HepG2 (cell line): Measurements from ENCODE around the gene NAMPT. TPM values are rescaled to one million over a fixed set of nuclear protein-coding genes. Genes with fewer than 3 reads are reported as not detected.

Experiments used
- ATAC-seq: fragments of 200-7000 bp; cut with Tn5 transposase; 3 replicates; pipeline ENCODE4 v1.9.1; 2020; ENCODE audit warnings: mild to moderate bottlenecking, moderate library complexity
- BruUV-seq: library from RNA; stranded (reverse); fragments of 400-500 nt; replicated peaks from 2 replicates; lab custom pipeline; 2021; lab: Mats Ljungman, UMichigan
- CTCF ChIA-PET: fragments of 300-600 bp; formaldehyde crosslinking; extraction: SDS; loops from one replicate; lab custom pipeline; 2021; ENCODE audit warnings: low total read pairs, inconsistent platforms, low intra/inter-chr PET ratio; lab: Yijun Ruan, JAX
- POLR2A ChIA-PET: fragments of 350-600 bp; sonication (Branson Sonifier 250); formaldehyde crosslinking; loops from one replicate; lab custom pipeline; 2020; ENCODE audit warnings: antibody characterized with exemption, inconsistent platforms; lab: Yijun Ruan, JAX
- DNase-seq: peaks from one replicate; pipeline ENCODE4 v3.0.0-alpha.2; 2015; ENCODE audit warnings: low spot score
- FAIRE-seq: peaks from 3 replicates; lab custom pipeline; 2011; peaks lifted over from hg19 to GRCh38; lab: Jason Lieb, UNC
- H2AFZ ChIP-seq: one replicate; pipeline ENCODE4 v1.6.1; 2011; ENCODE audit warnings: low read length, inconsistent platforms
- H3K27ac ChIP-seq: fragments of 300-600 bp; 3 replicates; pipeline ENCODE4 v1.8.0; 2011; ENCODE audit warnings: mixed run types, mild to moderate bottlenecking, mixed read lengths, low read length, inconsistent platforms; ENCODE audit not compliant: insufficient read depth; ENCODE audit errors: extremely low read length
- H3K27me3 ChIP-seq, 2 experiments: fragments of 200-600 bp in 1 of 2; 2 replicates in 1 of 2; 3 replicates in 1 of 2; pipeline versions ENCODE4 v1.6.0 to v1.8.0; 2011; ENCODE audit warnings: low read length in 2 of 2, mild to moderate bottlenecking in 2 of 2, moderate library complexity in 2 of 2, inconsistent platforms in 1 of 2; ENCODE audit not compliant: insufficient read depth in 2 of 2, control insufficient read depth in 1 of 2
- H3K36me3 ChIP-seq, 2 experiments: fragments of 200-600 bp in 1 of 2; replicated peaks in 1 of 2; 2 replicates in 1 of 2; 3 replicates in 1 of 2; pipeline versions ENCODE4 v1.5.1 to v1.8.0; 2011; ENCODE audit warnings: low read length in 2 of 2, inconsistent platforms in 1 of 2; ENCODE audit not compliant: insufficient read depth in 2 of 2, control insufficient read depth in 1 of 2
- H3K4me1 ChIP-seq: 2 replicates; pipeline ENCODE4 v1.5.1; 2012; ENCODE audit warnings: low read length, inconsistent platforms; ENCODE audit not compliant: insufficient read depth
- H3K4me2 ChIP-seq: 2 replicates; pipeline ENCODE4 v1.6.0; 2011; ENCODE audit warnings: low read depth, low read length, inconsistent platforms
- H3K4me3 ChIP-seq, 3 experiments: fragments of 200-600 bp in 1 of 3; sonication (generic), shearing (Covaris generic) in 1 of 3; replicated peaks in 1 of 3; 2 replicates each; pipeline ENCODE4 v1.5.1; 2011 to 2016; ENCODE audit warnings: low read length in 3 of 3, inconsistent platforms in 2 of 3, low read depth in 2 of 3, mild to moderate bottlenecking in 2 of 3, control low read depth in 1 of 3, mixed read lengths in 1 of 3; ENCODE audit not compliant: insufficient read depth in 1 of 3
- H3K79me2 ChIP-seq: one replicate; pipeline ENCODE4 v1.6.1; 2011; ENCODE audit warnings: low read length, inconsistent platforms; ENCODE audit not compliant: insufficient read depth
- H3K9ac ChIP-seq: 2 replicates; pipeline ENCODE4 v1.6.0; 2011; ENCODE audit warnings: mild to moderate bottlenecking, low read depth, low read length, inconsistent platforms; ENCODE audit not compliant: insufficient read depth
- H3K9me3 ChIP-seq: 2 replicates; pipeline ENCODE4 v1.5.1; 2012; ENCODE audit warnings: mild to moderate bottlenecking, low read length
- H4K20me1 ChIP-seq: 2 replicates; pipeline ENCODE4 v1.6.0; 2011; ENCODE audit warnings: inconsistent platforms, mild to moderate bottlenecking, low read length, moderate library complexity; ENCODE audit not compliant: insufficient read depth
- AGO1 ChIP-seq: fragments of 200-400 bp; formaldehyde crosslinking; IDR thresholded peaks from 2 replicates; pipeline ENCODE4 v1.6.1; 2017; ENCODE audit warnings: mild to moderate bottlenecking, low read depth, low read length, moderate library complexity; ENCODE audit not compliant: poor library complexity, severe bottlenecking
- AHR ChIP-seq: IDR thresholded peaks from 2 replicates; pipeline ENCODE4 v1.6.1; 2018; ENCODE audit warnings: missing genetic modification reagents, missing compliant biosample characterization
- BHLHE40 ChIP-seq: IDR thresholded peaks from 2 replicates; pipeline ENCODE4 v1.6.1; 2011; ENCODE audit warnings: low read length, improper control_type of control experiment
- CENPT ChIP-seq: sonication (generic); formaldehyde crosslinking; IDR thresholded peaks from 2 replicates; pipeline ENCODE4 v1.8.0; 2022; ENCODE audit warnings: low read depth, mild to moderate bottlenecking, moderate library complexity, missing genetic modification reagents
- CHCHD3 ChIP-seq: sonication (generic); formaldehyde crosslinking; IDR thresholded peaks from 2 replicates; pipeline ENCODE4 v1.8.0; 2022; ENCODE audit warnings: mild to moderate bottlenecking, missing genetic modification reagents, moderate library complexity
- DRAP1 ChIP-seq: IDR thresholded peaks from 2 replicates; pipeline ENCODE4 v1.6.1; 2016; ENCODE audit warnings: missing genetic modification reagents, missing compliant biosample characterization
- ERF ChIP-seq: IDR thresholded peaks from 2 replicates; pipeline ENCODE4 v1.6.1; 2018; ENCODE audit warnings: missing biosample characterization, missing genetic modification reagents
- GFI1 ChIP-seq: sonication (generic); formaldehyde crosslinking; IDR thresholded peaks from 2 replicates; pipeline ENCODE4 v1.5.0; 2020; ENCODE audit warnings: missing genetic modification reagents, mild to moderate bottlenecking, borderline replicate concordance
- GRHL1 ChIP-seq: sonication (generic); formaldehyde crosslinking; conservative IDR thresholded peaks from 2 replicates; pipeline ENCODE4 v1.8.0; 2022; ENCODE audit warnings: missing genetic modification reagents
- ISX ChIP-seq: sonication (generic); formaldehyde crosslinking; conservative IDR thresholded peaks from 2 replicates; pipeline ENCODE4 v1.5.0; 2020; ENCODE audit warnings: missing genetic modification reagents
- KDM6A ChIP-seq: IDR thresholded peaks from 2 replicates; pipeline ENCODE4 v1.6.1; 2016; ENCODE audit warnings: low read depth
- MEIS1 ChIP-seq: sonication (generic); formaldehyde crosslinking; IDR thresholded peaks from 2 replicates; pipeline ENCODE4 v1.9.0; 2021; ENCODE audit warnings: mild to moderate bottlenecking, missing genetic modification reagents, moderate library complexity, borderline replicate concordance
- NONO ChIP-seq, 2 experiments: fragments of 450-650 bp in 1 of 2; sonication (generic) in 1 of 2; formaldehyde crosslinking in 1 of 2; IDR thresholded peaks in 1 of 2; conservative IDR thresholded peaks in 1 of 2; 2 replicates each; pipeline versions ENCODE4 v1.6.1 to v1.8.0; 2017 to 2022; ENCODE audit warnings: mild to moderate bottlenecking in 1 of 2, missing genetic modification reagents in 1 of 2, moderate library complexity in 1 of 2
- PHF8 ChIP-seq: sonication (generic); formaldehyde crosslinking; IDR thresholded peaks from 2 replicates; pipeline ENCODE4 v1.5.0; 2020; ENCODE audit warnings: missing genetic modification reagents
- RFXANK ChIP-seq: IDR thresholded peaks from 2 replicates; pipeline ENCODE4 v1.6.1; 2016
- ZNF251 ChIP-seq: sonication (generic); formaldehyde crosslinking; IDR thresholded peaks from 2 replicates; pipeline ENCODE4 v1.9.0; 2021; ENCODE audit warnings: mild to moderate bottlenecking, missing genetic modification reagents
- ZNF335 ChIP-seq: sonication (generic); formaldehyde crosslinking; IDR thresholded peaks from 2 replicates; pipeline ENCODE4 v1.4.0; 2020; ENCODE audit warnings: missing genetic modification reagents
- ZNF761 ChIP-seq: sonication (generic); formaldehyde crosslinking; conservative IDR thresholded peaks from 2 replicates; pipeline ENCODE4 v1.4.0; 2020; ENCODE audit warnings: mild to moderate bottlenecking, missing genetic modification reagents
- ZSCAN12 ChIP-seq: sonication (generic); formaldehyde crosslinking; IDR thresholded peaks from 2 replicates; pipeline ENCODE4 v1.9.0; 2021; ENCODE audit warnings: mild to moderate bottlenecking, missing genetic modification reagents
- WGBS: methylation state at CpG from one replicate; pipeline ENCODE4 v1.1.6; 2017; ENCODE audit warnings: low lambda C conversion rate; 5-methylcytosine and 5-hydroxymethylcytosine counted together
- in situ Hi-C: cut with HindIII; loops from 2 replicates; pipeline ENCODE4 v1.10.0; 2017; ENCODE audit warnings: low pct_unique_long_range_greater_than_20kb; ENCODE audit not compliant: extremely low pct_ligation_motif_present
- intact Hi-C: fragments of 100-400 bp; cut with micrococcal nuclease; formaldehyde crosslinking; loops from one replicate; pipeline ENCODE4 v1.10.0; 2022; ENCODE audit not compliant: unreplicated experiment
- polyA plus RNA-seq, 8 experiments: library from polyadenylated mRNA; depleted of rRNA in 3 of 8; stranded (reverse) in 7 of 8; unstranded in 1 of 8; fragments of >200 nt; fragmentation: Illumina TruSeq in 4 of 8; extraction: Trizol in 4 of 8; gene quantifications; 2 replicates each; pipeline versions ENCODE4 v1.2.1 to v1.2.3, GENCODE V29; 2011 to 2016; ENCODE audit warnings: low read depth in 4 of 8, missing spikeins in 1 of 8, mixed read lengths in 1 of 8; ENCODE audit not compliant: insufficient read depth in 1 of 8
- total RNA-seq, 5 experiments: library from RNA; depleted of rRNA; stranded (reverse); fragments of >200 nt; fragmentation: Illumina TruSeq; extraction: Trizol; gene quantifications; 2 replicates each; pipeline ENCODE4 v1.2.3, GENCODE V29; 2016; ENCODE audit warnings: low read depth in 1 of 5

Gene NAMPT
- total and polyA plus RNA-seq, 2 of the 13 experiments (the other 11 are each of a cell fraction or from before 2014, with no cell fraction given) = 15.8 to 67.7 TPM

GRCh38 chr7:106218546-106218945 is 66.2 kb downstream of the NAMPT start:
- DNase-seq = no peak
- in situ Hi-C loops (no loop called here), intact Hi-C loops (no loop called here)
- Histone ChIP-seq H3K27ac (no peak overlapping the region), H3K36me3 (no peaks in the 10 kb centered on the region), H3K9ac (no peak overlapping the region), H4K20me1 (no peaks in the 10 kb centered on the region), H3K9me3 (no peaks in the 10 kb centered on the region), H2AFZ (no peak overlapping the region), H3K4me1 (no peaks in the 10 kb centered on the region), H3K27me3 (peaks cover 0 to 9% of the 10 kb centered on the region in 2 experiments; a peak in 1 of 5 replicates), H3K4me2 (no peak overlapping the region), H3K79me2 (no peaks in the 10 kb centered on the region), H3K4me3 (no peak overlapping the region)
- FAIRE-seq = no peak
- TF ChIP-seq CENPT (CRISPR knock-in tag) = no peak
- TF ChIP-seq PHF8 (CRISPR knock-in tag) = no peak
- no peak for TF ChIP-seq RFXANK (CRISPR knock-in tag)
- TF ChIP-seq KDM6A (CRISPR knock-in tag) = no peak
- TF ChIP-seq ZNF761 (CRISPR knock-in tag) = no peak
- TF ChIP-seq AGO1 = no peak
- no peak for TF ChIP-seq GFI1 (CRISPR knock-in tag)
- TF ChIP-seq ERF = no peak
- CTCF ChIA-PET = no interaction called here
- 56% methylated on average over 3 of the region's 3 CpGs for WGBS
- POLR2A ChIA-PET = no interaction called here
- ATAC-seq = no peak
- no TSS peak for BruUV-seq

DNA sequence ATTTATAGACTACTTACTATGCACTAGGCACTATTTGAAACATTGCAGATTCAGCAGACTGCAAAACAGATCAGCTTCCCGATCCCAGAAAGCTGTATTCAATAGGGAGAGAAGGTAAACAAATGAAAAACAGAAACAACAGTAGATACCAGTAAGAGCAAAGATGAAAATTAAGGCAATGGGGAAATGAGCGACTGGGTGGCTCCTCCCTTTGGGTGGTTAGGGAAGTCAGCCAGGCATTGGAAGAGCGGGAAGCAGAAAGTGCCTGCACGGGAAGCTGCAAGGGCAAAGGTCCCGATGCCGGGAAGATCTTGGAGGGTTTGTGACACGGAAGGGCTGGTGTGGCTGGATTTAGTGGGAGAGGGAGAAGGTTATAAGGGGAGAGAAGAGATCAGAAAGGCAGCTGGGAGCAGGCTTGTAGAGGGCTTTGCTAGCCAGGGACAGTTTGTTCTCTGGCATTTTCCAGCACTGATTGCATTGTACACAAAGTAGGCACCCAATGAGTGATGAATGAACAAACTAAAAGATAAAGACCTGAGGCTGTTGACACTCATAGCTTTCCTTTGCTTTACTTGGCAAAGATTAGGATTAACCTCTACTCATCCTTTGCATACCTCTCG is 67.8 kb downstream of the NAMPT start:
- POLR2A ChIA-PET = no interaction called here
- no peaks in the 10 kb centered on the region for H3K79me2 ChIP-seq
- DNase-seq (no peak), ATAC-seq (no peak), FAIRE-seq (no peak)
- H3K4me1 ChIP-seq = no peaks in the 10 kb centered on the region
- H3K27ac ChIP-seq = no peak overlapping the region
- no peak overlapping the region for H3K9ac ChIP-seq
- no peak overlapping the region for H3K4me3 ChIP-seq
- H3K4me2 ChIP-seq = no peak overlapping the region
- peaks cover 0 to 9% of the 10 kb centered on the region in 2 experiments; a peak in 1 of 5 replicates for H3K27me3 ChIP-seq
- H4K20me1 ChIP-seq = no peaks in the 10 kb centered on the region
- intact Hi-C loops (no loop called here), in situ Hi-C loops (no loop called here)
- H2AFZ ChIP-seq = no peak overlapping the region
- H3K9me3 ChIP-seq = no peaks in the 10 kb centered on the region
- H3K36me3 ChIP-seq = no peaks in the 10 kb centered on the region
- WGBS = 3% methylated on average over 8 of the region's 8 CpGs
- no TSS peak for BruUV-seq
- CTCF ChIA-PET = no interaction called here
- TF ChIP-seq ISX = no peak
- no peak for TF ChIP-seq ZNF251 (CRISPR knock-in tag)
- no peak for TF ChIP-seq MEIS1 (CRISPR knock-in tag)
- TF ChIP-seq DRAP1 = no peak
- TF ChIP-seq GRHL1 (CRISPR knock-in tag) = no peak
- TF ChIP-seq NONO (IDR thresholded peaks at IDR 0.05) = no peak
- TF ChIP-seq NONO (CRISPR knock-in tag; conservative IDR thresholded peaks at IDR 0.05) = no peak
- TF ChIP-seq ZSCAN12 = no peak
- TF ChIP-seq BHLHE40 = no peak
- TF ChIP-seq CHCHD3 (CRISPR knock-in tag) = no peak
- no peak for TF ChIP-seq ZNF335 (CRISPR knock-in tag)
- no peak for TF ChIP-seq AHR (CRISPR knock-in tag)
